HG02588 (cell line): ENCODE data around the gene HRG.
"Not testable (repeated sequence)": the region's sequence is repeated elsewhere in the genome, so short reads cannot be mapped to it uniquely, and the experiment has no call there.

Experiments used
- ATAC-seq: cut with Tn5 transposase; IDR thresholded peaks from one replicate; pipeline ENCODE4 v1.9.1; 2021; ENCODE audit warnings: mild to moderate bottlenecking, moderate library complexity; ENCODE audit not compliant: unreplicated experiment

HRG gene

DNA sequence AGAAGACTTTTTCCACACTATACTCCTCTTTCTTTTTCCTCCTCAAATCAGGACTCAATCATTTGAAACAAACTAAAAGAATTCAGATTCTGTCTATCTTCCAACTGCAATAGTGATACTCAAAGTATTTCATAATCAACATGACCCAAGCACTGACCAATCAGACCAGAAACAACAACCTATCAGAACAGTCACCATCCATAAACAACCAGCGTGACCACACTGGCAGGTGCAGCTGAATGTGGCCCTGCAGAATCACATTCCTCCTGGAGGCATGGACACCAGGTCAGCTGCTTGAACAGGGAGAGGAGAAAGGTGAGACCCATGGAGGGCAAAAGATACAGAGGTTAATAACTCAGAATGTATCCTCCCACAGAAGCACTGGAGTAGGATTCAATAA lies 13.3 kb downstream of the HRG start:
- ATAC-seq = no peak

DNA sequence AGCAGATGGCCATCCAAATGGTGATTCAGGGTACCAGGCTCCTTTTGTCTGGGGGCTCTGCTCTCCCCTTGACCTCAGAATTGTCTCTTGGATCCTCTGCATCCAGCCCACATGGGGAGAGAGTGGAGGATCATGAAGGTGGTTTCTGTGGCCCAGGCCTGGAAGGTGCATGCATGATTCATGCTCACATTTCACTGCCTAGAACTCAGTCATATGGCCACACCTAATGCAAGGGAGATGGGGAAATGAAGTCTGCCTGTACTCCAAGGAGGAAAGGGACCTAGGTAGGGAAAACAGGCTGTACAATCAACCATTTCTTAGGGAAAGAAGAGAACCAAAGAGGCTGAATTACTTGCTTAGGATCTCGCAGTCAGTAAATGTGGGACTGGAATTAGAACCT lies 15.1 kb downstream of the HRG start:
- no peak for ATAC-seq

DNA sequence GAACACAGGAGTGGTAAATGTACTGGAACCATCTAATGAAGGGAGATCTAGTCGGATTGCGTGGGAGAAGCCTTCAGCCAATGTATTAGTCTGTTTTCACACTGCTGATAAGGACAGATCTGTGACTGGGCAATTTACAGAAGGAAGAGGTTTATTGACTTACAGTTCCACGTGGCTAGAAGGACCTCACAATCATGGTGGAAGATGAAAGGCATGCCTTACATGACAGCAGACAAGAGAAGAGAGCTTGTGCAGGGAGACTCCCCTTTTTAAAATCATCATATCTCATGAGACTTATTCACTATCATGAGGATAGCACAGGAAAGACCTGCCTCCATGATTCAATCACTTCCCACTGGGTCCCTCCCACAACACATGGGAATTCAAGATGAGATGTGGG lies 17.0 kb downstream of the HRG start:
- no peak for ATAC-seq

DNA sequence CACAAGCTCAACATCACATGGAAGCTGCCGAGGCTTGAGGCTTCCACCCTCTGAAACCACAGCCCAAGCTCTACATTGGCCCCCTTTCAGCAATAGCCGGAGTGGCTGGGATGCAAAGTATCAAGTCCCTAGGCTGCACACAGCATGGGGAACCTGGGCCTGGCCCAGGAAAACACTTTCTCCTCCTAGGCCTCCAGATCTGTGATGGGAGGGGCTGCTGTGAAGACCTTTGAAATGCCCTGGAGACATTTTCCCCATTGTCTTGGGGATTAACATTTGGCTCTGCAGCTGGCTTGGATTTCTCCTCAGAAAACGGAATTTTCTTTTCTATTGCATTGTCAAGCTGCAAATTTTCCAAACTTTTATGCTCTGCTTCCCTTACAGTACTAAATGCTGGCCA lies 18.2 kb downstream of the HRG start:
- ATAC-seq = no peak

DNA sequence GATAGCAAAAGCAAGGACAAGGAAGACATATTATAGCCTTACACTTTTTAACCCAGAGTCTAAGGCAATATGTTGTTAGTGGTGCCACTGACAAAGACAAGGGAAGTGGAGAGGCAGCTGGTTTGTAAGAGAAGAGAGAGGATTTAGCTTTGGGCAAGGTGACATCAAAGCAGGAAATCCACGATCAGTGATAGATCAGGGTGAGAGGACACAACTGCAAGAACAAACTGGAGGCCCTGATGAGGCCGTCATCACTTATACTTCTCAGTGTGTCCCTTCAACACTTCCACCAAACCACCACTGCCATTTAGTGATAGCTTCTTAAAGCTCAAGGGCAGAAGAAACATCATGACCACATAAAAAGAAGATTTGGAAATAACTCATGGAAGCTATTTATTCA lies 20.7 kb downstream of the HRG start:
- not testable (repeated sequence) for ATAC-seq

DNA sequence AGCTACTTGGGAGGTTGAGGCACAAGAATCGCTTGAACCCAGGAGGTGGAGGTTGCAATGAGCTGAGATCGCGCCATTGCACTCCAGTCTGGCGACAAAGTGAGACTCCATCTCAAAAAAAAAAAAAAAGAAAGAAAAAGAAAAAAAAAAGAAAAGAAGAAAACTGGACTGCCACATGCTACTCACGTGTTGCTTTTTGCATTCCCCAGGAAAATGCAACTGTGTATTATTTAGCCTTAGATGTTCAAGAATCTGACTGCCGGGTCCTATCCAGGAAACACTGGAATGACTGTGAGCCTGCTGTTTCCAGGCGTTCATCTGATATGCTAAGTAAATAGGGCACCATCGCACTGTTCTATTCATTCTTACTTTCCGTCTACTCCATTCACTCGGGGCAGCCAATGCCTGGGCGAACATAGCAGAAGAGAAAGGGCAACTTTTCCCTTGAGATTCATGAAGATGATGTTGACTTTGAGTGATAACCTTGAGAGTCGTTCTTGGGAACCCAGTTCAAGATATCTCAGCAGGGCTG lies 21.4 kb downstream of the HRG start:
- ATAC-seq = no peak

DNA sequence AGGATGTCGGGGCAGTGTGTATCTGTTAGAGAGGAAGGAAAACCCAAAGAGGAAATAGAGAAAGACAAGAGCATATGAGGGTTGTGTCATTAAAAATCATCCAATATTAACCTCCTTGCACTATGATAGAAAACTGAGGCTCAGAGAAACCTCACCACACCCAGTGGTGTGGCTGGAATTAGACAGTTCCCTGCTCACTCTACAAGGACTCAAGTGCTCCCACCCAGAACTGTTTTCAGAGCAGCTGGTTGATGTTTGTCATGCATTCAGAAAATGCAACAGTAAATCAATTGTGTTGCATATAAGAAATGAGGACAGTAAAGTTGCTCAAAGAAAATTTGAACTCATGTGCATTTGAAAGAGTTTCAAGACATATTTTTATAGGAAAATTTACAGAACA lies 24.5 kb downstream of the HRG start:
- ATAC-seq = not testable (repeated sequence)

DNA sequence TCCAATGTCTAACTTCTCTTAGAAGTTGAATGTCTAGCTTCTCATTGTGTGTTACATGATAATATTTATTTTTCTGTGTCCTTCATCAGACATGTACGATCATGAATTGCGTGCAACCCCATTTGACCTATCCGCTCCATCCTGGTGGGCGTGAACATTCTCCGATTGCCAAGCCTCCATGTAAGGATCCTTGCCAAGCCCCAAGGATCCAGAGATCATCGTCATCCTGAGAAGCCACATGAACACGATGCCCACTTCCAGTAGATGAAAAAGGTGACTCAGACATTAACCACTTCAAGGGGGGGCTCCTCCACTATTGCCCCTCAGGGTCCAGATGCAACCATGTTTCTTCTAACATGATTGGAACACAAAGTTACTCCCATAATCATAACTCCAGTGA lies 25.9 kb downstream of the HRG start:
- ATAC-seq = no peak

DNA sequence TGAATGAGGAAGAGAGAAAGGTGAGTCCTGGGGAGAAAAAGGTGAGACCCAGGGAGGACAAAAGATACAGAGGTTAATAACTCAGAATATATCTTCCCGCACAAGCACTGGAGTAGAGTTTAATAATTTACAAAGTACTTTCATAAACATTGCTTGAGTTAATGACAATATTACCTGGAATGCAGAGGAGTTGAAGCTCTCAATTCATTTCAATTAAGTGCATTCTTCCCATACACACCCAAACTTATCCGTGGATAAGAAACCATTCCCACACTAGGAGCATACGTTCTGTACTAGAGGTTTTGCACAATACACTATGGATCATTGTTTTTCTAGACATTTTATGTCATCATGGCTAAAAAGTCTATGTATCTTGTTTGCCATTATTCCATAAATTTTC lies 28.0 kb downstream of the HRG start:
- no peak for ATAC-seq

DNA sequence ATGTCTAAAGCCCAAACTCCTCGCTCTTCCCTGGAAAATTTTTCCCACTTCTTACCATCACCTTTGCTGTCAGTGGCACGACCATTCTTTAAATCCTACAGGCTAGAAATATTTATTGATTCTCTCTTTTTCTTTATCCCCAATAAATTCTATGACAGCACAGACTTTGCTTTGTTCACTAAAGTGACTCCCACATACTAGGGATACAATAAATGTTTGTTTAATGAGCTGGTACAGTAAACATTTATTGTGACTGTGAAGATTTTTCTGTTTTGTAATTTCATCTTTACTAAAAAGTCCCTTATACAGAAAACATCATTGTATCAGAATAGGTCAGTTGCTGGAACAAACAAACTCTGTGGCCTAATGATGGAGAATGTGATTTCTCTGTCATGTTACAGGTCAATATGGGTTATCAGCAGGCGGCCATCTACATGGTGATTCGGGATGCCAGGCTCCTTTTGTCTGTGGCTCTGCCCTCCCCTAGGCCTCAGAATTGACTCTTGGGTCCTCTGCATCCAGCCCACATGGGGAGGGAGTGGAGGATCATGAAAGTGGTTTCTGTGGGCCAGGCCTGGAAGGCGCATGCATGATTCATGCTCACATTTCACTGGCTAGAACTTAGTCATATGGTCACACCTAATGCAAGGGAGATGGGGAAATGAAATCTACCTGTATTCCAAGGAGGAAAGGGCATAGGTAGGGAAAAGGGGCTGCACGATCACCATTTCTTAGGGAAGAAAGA lies 28.6 kb downstream of the HRG start:
- ATAC-seq = no peak

DNA sequence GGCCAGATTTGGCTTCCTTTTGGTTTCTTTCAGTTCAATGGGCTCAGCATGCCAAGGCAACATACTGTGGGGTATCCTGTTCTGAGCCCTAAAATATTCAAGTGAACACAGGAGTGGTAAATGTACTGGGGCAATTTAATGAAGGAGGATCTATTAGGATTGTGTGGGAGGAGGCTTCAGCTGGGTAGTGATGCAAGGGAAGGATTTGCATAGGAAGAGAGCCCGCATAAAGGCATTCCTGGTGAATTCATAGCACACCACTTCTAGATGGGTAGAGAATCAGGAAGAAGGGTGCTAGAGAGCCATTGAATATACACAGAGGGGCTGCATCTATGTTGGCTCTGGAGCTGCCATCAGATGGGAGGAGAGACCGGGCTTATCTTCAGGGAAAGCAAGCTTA lies 30.7 kb downstream of the HRG start:
- no peak for ATAC-seq

DNA sequence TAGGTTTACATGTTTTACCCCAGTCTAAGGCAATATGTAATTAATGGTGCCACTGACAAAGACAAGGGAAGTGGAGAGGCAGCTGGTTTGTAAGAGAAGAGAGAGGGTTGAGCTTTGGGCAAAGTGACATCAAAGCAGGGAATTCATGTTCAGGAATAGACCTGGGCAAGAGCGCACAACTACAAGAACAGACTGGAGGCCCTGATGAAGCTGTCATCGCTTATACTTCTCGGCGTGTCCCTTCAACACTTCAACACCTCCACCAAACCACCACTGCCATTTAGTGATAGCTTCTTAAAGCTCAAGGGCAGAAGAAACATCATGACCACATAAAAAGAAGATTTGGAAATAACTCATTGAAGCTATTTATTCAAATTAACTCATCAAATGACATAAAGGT lies 31.7 kb downstream of the HRG start:
- no peak for ATAC-seq

DNA sequence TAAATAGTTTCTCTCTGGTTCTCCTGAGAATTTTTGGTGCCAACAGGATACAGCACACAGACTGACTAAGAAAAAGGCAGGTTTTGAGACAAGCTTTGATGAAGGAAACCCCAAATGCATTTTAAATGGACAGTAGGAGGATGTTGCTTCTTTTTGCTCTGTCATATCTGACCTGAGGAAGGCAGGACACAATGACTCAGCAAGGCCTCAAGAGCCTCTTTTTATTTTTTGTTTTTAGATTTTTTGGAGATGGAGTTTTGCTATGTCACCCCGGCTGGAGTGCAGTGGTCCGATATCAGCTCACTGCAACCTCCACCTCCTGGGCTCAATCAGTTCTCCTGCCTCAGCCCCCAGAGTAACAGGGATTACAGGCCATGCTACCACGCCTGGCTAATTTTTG lies 34.5 kb downstream of the HRG start:
- no peak for ATAC-seq

DNA sequence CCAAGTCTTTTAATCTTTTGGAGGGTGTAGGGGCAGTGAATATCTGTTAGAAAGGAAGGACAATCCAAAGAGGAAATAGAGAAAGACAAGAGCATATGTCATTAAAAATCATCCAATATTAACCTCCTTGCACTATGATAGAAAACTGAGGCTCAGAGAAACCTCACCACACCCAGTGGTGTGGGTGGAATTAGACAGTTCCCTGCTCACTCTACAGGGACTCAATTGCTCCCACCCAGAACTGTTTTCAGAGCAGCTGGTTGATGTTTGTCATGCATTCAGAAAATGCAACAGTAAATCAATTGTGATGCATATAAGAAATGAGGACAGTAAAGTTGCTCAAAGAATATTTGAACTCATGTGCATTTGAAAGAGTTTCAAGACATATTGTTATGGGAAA lies 36.6 kb downstream of the HRG start:
- ATAC-seq = not testable (repeated sequence)

DNA sequence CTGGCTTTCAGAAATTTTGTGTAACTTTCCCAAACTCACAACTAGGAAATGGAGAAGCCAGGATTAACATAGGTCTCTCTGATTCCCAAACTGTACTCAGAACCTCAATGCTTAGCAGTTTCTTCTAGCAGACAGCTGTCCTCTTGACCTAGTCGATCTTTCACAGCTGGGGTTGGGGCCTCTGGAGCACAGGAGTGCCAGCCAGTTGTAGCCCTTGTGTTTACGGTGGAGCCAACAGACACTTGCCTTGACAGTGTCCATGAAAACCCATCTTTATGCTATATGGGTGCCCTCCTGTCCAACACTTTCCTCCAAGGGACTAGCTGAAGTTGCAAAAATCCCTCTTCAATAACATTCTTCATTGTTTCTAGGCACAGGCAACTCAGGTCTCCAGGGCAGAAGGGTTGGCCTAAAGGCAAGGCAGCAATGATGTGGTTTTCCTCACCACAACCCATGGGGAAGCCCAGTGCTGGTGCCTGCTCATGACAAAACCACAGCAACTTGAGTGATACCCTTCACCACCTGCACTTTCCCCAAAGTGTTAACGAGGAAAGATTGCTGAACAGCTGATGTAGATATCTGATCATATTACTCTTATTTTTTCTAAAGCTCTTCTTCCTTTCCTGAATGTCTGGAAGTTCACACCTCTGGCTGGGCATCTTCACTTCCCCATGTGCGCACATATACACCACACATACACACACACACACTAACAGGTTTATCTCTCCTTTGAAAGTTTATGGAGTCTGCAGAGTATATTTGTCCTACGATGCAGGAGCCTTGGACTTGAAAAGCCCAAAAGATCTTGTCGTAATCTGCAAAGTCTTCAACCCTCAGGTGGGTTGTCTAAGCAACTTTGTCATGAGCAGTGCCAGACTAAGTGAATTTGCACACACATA lies 40.3 kb downstream of the HRG start:
- ATAC-seq = peak; percentile 87

DNA sequence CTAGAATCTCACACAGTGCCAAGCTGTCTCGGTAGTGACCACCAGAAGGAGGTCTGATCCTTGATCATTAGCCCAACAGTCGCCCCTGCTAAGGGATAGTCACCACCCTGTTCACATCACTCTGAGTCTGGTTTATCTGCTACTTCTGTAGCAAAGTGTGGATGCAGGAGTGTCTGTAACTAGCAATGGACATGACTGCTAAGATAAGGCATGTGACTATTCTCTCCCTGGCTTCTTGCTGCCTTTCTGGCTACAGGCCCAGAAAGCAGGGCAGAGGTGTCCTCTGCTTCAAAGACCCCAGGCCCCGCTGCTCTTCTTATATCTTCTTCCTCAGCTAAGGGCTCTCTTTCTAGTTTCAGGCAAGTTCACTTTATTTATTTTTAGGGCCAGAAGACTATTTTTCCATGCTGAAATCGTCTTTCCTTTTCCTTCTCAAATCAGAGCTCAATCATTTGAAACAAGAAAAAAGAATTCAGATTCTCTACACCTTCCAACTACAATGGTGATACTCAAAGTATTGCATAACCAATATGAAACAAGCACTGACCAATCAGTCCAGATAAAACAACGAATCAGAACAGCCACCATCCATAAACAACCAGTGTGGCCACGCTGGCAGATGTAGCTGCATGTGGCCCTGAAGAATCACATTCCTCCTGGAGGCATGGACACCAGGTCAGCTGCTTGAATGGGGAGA lies 43.3 kb downstream of the HRG start:
- no peak for ATAC-seq

DNA sequence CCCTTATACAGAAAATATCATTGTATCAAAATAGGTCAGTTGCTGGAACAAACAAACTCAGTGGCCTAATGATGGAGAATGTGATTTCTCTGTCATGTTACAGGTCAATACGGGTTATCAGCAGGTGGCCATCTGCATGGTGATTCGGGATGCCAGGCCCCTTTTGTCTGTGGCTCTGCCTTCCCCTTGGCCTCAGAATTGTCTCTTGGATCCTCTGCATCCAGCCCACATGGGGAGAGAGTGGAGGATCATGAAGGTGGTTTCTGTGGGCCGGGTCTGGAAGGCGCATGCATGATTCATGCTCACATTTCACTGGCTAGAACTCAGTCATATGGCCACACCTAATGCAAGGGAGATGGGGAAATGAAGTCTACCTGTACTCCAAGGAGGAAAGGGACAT lies 44.9 kb downstream of the HRG start:
- ATAC-seq = not testable (repeated sequence)

DNA sequence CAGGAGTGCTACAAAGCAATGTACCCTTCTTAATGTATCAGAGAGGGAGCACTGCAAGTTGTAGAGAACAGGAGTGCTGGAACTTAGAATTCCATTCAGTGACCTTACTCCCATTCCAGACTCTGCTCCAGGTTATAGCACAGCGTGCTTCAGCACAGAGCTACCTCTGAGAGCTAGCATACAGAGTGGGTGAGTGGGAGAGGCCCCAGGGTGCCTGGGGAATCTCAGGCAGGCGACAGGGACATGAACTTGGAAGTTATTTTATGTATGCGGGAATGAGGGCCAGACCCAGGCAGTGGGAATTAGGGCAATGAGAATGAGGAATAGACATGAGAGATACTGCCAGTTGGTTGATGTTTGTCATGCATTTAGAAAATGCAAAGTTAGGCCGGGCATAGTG lies 47.7 kb downstream of the HRG start:
- ATAC-seq = no peak

DNA sequence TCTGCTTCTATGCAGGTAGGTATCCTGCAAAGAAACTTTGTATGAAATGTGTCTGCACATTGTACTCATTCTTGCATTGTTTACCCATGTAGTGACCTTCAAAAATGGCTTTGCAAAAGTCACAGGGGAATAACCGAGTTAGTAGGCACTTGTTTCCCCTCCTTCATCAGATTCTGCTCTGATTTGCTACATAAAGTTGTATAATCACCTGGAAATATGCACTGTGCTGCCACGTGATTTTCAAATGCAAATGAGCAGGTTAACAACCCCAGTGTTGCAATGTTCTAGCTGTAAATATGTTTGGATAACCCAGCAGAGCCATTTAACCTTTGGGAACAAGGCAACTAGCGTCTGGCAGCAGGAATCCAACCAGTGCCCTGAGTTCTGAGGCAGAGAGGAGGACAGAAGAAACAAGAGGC lies 51.2 kb downstream of the HRG start, which contains the start of gene KNG1:
Gene KNG1, plus strand, starts transcription at position 321 of the 419 bp plus-strand sequence. CDS start 184 bp downstream, outside the sequence.
- no peak for ATAC-seq

DNA sequence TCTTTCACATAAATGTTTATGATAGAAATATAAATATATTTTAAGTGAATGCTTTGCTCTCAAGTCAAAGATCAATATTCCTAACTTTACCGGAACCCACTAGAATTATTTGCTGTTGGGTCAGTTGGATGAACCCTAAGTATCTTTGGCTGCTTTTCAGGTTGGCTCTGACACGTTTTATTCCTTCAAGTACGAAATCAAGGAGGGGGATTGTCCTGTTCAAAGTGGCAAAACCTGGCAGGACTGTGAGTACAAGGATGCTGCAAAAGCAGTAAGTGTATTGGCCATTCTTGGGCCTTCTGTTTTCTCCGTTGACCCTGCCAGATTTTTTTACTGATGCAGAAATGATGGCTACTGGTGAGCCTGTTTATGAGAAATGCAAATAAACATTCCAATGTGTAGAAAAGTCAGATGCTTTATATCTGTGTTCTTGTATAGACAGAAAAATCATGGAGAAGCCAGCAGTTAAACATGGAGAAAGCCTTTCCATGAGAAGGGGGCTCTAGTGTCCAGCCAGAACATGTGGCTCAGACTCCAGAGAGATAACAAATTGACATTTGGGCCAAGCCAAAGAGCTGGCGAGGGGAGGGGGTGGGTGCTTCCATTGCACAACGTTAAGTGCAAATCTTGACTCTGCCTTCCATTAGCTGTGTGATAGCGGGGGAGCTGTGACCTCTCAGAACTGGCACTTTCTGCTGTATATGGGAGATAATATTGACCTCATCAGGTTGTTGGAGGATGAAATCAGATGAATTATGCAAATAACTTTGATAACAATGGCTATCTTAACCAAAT lies 54.3 kb downstream of the HRG start:
- ATAC-seq = no peak
